ENCODE results near the gene IFNL4.
"Not testable (repeated sequence)": the region's sequence is repeated elsewhere in the genome, so short reads cannot be mapped to it uniquely, and the experiment has no call there.

DNA sequence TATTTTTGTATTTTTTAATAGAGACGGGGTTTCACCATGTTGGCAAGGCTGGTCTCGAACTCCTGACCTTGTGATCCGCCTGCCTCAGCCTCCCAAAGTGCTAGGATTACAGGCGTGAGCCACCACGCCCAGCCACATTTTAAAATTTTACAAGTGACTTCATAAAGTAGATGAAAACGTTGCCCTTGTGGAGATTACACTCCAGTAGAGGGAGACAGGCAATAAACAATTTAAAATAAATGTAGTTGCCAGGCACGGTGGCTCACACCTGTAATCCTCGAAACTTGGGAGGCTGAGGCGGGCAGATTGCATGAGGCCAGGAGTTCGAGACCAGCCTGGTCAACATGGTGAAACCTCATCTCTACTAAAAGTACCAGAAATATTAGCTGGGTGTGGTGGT is 29.5 kb downstream of the IFNL4 start:
- TF ChIP-seq SUZ12 (IDR thresholded peaks at IDR 0.05; ENCODE audit: extremely low read depth, insufficient read depth, insufficient read length); ZNF274 (IDR thresholded peaks at IDR 0.05; ENCODE audit: low read depth, low read length); YY1 (IDR thresholded peaks at IDR 0.05; ENCODE audit: insufficient read depth, insufficient read length): not testable (repeated sequence)
